ENCODE measurements around the gene ERFE.

DNA sequence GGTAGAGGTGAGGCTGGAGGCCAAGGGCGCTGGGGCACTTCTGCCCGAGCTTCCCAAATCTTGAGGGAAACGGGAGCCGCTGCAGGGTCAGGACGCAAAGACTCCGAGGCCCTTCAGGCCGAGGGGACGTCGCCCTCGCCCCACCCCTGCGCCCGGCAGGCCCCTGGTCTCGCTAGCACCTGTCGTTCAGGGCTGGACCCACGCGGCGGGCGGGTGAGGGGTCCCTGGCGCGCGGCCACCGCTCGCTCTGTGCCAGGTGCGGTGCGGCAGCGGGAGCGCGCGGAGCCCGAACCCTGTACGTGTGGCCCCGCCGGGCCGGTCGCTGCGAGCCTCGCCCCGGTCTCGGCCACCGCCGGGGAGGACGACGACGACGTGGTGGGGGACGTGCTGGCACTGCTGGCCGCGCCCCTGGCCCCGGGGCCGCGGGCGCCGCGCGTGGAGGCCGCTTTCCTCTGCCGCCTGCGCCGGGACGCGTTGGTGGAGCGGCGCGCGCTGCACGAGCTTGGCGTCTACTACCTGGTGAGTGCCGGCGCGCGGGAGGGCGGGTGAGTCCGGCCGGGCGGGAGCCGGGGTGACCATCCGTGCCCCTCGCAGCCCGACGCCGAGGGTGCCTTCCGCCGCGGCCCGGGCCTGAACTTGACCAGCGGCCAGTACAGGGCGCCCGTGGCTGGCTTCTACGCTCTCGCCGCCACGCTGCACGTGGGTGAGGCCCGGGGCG lies 4.9 kb downstream of the ERFE start:
- no peak for TF ChIP-seq EZH2 (IDR thresholded peaks at IDR 0.05; ENCODE audit: borderline replicate concordance, insufficient read depth, low read depth, low read length, poor library complexity, severe bottlenecking)
- TF ChIP-seq, protein P1, sequence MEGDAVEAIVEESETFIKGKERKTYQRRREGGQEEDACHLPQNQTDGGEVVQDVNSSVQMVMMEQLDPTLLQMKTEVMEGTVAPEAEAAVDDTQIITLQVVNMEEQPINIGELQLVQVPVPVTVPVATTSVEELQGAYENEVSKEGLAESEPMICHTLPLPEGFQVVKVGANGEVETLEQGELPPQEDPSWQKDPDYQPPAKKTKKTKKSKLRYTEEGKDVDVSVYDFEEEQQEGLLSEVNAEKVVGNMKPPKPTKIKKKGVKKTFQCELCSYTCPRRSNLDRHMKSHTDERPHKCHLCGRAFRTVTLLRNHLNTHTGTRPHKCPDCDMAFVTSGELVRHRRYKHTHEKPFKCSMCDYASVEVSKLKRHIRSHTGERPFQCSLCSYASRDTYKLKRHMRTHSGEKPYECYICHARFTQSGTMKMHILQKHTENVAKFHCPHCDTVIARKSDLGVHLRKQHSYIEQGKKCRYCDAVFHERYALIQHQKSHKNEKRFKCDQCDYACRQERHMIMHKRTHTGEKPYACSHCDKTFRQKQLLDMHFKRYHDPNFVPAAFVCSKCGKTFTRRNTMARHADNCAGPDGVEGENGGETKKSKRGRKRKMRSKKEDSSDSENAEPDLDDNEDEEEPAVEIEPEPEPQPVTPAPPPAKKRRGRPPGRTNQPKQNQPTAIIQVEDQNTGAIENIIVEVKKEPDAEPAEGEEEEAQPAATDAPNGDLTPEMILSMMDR (IDR thresholded peaks at IDR 0.05) = no peak

All from B cell (primary cell).